ENCODE measurements around the gene AGPAT4.
A peak's percentile ranks its signal among the peaks of the same experiment; 100 is the strongest.
"Not testable (repeated sequence)": the region's sequence is repeated elsewhere in the genome, so short reads cannot be mapped to it uniquely, and the experiment has no call there.

The AGPAT4 gene, protein sequence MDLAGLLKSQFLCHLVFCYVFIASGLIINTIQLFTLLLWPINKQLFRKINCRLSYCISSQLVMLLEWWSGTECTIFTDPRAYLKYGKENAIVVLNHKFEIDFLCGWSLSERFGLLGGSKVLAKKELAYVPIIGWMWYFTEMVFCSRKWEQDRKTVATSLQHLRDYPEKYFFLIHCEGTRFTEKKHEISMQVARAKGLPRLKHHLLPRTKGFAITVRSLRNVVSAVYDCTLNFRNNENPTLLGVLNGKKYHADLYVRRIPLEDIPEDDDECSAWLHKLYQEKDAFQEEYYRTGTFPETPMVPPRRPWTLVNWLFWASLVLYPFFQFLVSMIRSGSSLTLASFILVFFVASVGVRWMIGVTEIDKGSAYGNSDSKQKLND

GRCh38 chr6:161273752-161274487 lies at the start of gene AGPAT4:
AGPAT4 (minus strand) TSS chr6:161274061; CDS start chr6:161232213, 41,848 bp downstream.
- DNase-seq: peak; percentile 97

DNA sequence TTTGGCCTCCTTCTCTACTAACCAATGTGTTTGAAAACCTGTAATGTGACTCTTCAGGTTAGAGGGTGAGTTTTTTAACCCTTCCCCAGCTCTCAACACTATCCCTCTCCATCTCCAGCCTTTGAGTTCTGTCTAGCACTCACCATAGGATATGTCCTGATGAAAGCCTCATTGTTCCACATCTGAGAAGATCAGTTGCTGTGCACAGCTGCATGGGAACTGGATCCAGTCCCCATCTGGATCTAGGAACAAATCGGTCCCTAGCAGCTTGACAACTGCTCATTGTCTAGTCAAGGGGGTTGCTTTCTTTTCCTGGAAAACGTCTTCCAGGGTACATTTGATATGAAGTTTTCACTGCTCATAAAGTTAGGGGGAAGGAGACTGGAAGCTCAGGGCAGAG lies 45.4 kb upstream of the AGPAT4 start:
- DNase-seq: no peak

- DNase-seq: no peak
Measured at GRCh38 chr6:161318456-161318855, 44.6 kb upstream of the AGPAT4 start.

GRCh38 chr6:161316531-161316930 lies 42.7 kb upstream of the AGPAT4 start:
- DNase-seq: no peak

DNA sequence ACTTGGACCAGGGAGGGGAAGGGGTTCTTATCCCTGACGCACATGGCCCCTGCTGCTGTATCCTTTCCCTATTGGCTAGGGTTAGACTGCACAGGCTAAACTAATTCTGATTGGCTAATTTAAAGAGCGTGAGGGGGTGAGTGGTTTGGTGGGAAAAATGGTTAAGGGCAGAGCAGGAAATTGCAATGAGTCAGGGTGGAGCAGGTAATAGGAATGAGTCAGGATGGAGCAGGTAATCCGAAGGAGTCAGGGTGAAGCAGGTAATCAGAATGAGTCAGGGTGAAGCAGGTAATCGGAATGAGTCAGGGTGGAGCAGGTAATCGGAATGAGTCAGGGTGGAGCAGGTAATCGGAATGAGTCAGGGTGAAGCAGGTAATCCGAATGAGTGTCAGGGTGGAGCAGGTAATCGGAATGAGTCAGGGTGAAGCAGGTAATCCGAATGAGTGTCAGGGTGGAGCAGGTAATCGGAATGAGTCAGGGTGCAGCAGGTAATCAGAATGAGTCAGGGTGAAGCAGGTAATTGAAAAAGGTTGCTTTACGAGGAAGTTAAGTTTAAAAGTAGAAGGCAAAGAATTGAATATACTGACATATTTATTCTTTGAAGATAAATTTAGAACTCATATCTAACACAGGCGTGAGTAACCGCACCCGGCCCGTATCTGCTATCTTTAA lies 41.5 kb upstream of the AGPAT4 start:
- not testable (repeated sequence) for DNase-seq

DNA sequence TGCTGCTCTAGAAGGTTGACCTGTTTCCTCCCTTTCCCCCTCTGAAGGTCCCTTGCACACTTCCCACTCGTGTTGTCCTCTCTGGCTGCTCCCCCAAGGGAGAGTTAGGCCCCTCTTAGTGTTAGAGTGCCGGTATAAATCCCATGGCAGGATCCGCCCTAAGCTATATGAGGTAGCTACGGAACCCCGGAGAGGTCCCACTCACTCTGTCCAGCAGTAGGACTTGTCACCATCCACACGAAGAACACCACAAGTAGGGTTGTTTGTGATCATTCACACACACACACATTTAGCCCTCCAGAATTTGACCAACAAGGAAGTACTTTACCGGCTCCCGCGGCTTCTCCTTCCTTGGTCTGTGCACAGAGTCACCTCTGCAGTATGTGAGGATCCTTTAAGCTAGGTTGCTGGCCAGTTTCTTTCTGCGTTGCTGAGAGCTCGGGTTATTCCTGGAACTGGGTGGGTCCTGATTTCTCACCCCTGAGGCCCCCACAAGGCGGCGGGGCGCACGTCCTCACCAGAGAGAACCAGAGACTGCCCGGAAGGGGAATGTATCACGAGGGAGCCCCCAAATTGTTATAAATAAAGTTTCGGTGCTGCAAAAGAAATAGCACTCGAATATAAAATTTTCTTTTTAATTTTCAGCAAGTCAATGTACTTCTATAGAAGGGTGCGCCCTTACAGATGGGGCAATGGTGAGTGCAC lies 40.8 kb upstream of the AGPAT4 start:
- DNase-seq: not testable (repeated sequence)

- DNase-seq: no peak
Measured at GRCh38 chr6:161313940-161314509, 40.2 kb upstream of the AGPAT4 start.

DNA sequence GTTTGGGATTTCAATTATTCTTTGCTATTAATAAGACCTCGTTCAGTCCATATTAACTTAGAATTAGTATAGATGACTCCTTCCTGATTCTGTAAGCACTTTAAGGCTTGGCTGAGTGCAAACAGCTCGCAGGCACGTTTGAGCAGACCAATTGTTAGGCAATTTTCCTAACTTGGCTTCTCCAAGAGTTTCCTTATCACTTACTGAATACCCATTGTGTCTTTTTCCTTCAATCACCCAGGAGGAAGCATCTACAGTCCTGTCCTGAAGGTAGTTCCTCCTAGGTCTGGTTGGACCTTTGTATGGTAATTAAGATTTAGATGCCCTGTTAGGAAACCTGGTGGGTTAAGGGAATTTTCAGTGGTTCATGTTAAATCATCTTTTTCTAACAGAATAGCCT lies 39.6 kb upstream of the AGPAT4 start:
- DNase-seq: not testable (repeated sequence)

DNA sequence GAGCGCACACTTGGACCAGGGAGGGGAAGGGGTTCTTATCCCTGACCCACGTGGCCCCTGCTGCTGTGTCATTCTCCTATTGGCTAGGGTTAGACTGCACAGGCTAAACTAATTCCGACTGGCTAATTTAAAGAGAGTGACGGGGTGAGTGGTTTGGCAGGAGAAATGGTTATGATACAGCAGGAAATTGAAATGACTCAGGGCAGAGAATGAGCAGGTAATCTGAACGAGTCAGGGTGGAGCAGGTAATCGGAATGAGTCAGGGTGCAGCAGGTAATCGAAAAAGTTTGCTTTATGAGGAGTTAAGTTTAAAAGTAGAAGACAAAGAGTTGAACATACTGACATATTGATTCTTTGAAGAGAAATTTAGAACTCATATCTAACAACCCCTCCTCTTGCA lies 35.9 kb upstream of the AGPAT4 start:
- DNase-seq: not testable (repeated sequence)

DNA sequence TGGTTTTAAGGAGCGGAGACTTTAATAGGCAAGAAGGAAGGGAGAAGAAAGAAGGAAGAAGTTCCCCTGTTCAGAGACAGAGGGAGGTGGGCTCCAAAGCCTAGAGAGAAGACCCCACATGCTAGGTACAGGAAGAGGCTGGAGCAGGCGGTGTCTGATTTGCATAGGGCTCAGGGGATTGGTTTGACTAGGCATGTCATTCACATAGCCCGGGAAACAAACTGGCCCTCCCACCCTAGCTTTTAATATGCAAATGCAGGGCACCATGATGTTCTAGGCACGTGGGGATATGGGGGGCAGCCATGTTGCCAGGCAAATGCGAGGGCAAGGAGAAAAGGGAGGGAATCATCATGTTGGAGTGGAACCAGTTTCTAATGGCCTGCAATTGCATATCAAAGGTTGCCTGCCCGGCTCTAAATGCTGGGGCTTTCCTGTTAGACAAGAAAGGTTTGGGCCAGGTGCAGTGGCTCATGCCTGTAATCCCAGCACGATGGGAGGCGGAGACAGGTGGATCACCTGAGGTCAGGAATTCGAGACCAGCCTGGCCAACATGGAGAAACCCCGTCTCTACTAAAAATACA lies 34.3 kb upstream of the AGPAT4 start:
- DNase-seq: no peak

- no peak for DNase-seq
Measured at GRCh38 chr6:161305860-161306259, 32.0 kb upstream of the AGPAT4 start.

- DNase-seq: no peak
Measured at GRCh38 chr6:161303628-161304340, 29.9 kb upstream of the AGPAT4 start.

- no peak for DNase-seq
Measured at GRCh38 chr6:161302949-161303348, 29.1 kb upstream of the AGPAT4 start.

DNA sequence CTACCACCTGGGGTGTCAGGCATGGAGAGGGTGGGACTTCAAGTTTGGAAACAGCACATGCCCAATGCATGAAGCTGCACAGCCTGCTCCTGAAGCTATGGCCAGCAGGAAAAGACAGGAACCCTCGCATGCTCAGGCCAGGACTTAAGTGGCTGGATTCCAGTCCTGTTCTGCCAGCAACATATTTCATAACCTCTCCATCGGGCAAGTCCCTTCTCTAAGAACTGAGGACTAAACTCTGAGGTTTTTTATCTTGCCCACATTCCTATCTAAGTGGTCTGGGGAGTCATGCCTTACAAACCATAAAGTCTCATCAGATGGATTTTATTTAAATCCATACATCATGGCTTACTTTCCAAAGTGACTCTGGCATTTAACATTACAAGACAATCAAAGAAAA lies 27.5 kb upstream of the AGPAT4 start:
- no peak for DNase-seq

DNA sequence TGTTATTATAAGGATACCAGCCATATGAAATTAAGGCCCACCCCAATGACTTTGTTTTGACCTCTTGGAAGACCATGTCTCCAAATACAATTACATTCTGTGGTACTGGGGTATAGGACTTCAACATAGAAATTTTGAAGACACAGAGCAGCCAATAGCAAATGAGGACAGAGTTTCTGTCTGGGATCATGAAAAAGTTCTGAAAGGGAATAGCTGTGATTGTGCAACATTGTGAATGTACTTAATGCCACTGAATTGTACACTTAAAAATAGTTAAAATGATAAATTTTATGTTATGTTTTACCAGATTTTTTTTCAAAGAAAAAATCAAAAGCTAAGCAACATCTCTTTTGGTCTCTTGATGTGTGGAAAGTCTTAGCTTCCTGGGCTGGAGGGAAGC lies 27.0 kb upstream of the AGPAT4 start:
- DNase-seq: no peak

DNA sequence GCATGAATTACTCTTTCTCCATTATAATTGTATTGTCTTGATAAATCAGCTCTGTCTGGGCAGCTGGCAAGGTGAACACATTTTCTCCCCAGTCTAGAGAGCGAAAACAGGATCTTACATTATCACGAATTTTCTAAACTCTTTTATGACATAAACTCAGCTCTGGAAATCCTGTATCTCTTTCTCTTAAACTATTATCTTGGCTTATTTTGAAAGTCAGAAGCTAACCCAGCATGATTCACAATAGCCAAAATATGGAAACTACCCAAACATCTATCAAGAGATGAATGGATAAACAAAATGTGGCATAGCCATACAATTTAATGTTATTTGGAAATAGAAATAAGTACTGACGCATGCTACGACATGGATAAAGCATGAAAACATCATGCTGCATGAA lies 25.9 kb upstream of the AGPAT4 start:
- DNase-seq: no peak

- DNase-seq: no peak
Measured at GRCh38 chr6:161295784-161296183, 21.9 kb upstream of the AGPAT4 start.

- no peak for DNase-seq
Measured at GRCh38 chr6:161292650-161293281, 18.9 kb upstream of the AGPAT4 start.

GRCh38 chr6:161292145-161292544 lies 18.3 kb upstream of the AGPAT4 start:
- no peak for DNase-seq

- no peak for DNase-seq
Measured at GRCh38 chr6:161290751-161291150, 16.9 kb upstream of the AGPAT4 start.

GRCh38 chr6:161284653-161285052 lies 10.8 kb upstream of the AGPAT4 start:
- no peak for DNase-seq
